ENCODE measurements around the gene TMEM181.

The TMEM181 gene

GRCh38 chr6:158684745-158685324, 124.9 kb downstream of the TMEM181 start:
- Mint-ChIP-seq H3K36me3 (ENCODE audit: low read depth) (peaks cover 87% of the 10 kb centered on the region), H3K27me3 (no peaks in the 10 kb centered on the region), H3K4me1 (peaks cover 62% of the 10 kb centered on the region), H3K27ac (peak overlapping the region; percentile 31), H3K4me3 (no peak overlapping the region), H3K9me3 (no peaks in the 10 kb centered on the region)
- DNase-seq (no peak), ATAC-seq (no peak)
